SK-N-SH (cell line): ENCODE data around the gene CACNA1G.

ENCODE experiments used
- POLR2AphosphoS5 ChIP-seq: IDR thresholded peaks from 2 replicates; pipeline ENCODE4 v1.6.1; 2012; ENCODE audit warnings: low read depth, low read length
- YY1 ChIP-seq: IDR thresholded peaks from 2 replicates; pipeline ENCODE4 v1.4.0; 2012; ENCODE audit warnings: low read depth, mild to moderate bottlenecking

DNA sequence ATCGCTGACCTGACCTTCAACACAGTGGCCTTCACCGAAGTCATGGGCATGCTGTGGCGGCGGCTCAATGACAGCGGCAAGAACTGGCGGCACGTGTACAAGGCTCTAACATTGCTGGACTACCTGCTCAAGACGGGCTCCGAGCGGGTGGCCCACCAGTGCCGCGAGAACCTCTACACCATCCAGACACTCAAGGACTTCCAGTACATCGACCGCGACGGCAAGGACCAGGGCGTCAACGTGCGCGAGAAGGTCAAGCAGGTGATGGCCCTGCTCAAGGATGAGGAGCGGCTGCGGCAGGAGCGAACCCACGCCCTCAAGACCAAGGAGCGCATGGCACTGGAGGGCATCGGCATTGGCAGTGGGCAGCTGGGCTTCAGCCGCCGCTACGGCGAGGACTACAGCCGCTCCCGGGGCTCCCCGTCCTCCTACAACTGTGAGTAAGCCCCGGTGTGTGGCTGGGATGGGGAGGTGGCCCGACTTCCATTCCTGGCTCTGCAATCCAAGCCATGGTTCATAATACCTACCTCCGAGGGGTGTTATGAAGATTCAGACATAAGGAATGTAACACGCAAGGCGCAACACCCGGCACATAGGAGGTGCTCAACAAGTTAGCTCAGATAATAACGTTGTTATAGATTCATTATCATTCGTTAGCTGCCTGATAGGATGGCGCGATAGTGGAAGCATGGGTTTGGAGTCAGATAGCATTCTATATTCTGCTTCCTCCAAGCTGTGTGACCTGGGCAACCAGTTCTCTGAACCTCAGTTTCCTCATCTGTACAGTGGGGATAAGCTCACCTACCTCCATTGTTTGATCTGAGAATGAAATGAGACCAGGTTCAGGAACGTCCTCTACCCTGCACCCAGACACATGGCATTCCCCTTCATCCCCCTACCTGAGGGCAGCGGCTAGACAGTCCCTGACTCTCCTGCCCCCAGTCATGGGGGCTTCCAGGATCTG is 23.6 kb upstream of the CACNA1G start:
- no peak for TF ChIP-seq POLR2AphosphoS5
- TF ChIP-seq YY1, result no peak
